AG09309 (cell line): ENCODE data around the gene FAM222B.

Experiments
- DNase-seq: peaks from one replicate; pipeline ENCODE4 v3.0.0-alpha.2; 2010; ENCODE audit warnings: low read depth
- H3K4me3 ChIP-seq: 2 replicates; pipeline ENCODE4 v1.5.1; 2011; ENCODE audit warnings: mild to moderate bottlenecking, low read depth, low read length, moderate library complexity; ENCODE audit not compliant: control insufficient read depth
- TF ChIP-seq, protein P1 (sequence below): IDR thresholded peaks from 2 replicates; pipeline ENCODE4 v1.5.1; 2011; ENCODE audit warnings: mild to moderate bottlenecking, low read depth, low read length, inconsistent platforms; ENCODE audit not compliant: insufficient read depth, control insufficient read depth; ENCODE audit errors: missing control alignments

FAM222B gene

DNA sequence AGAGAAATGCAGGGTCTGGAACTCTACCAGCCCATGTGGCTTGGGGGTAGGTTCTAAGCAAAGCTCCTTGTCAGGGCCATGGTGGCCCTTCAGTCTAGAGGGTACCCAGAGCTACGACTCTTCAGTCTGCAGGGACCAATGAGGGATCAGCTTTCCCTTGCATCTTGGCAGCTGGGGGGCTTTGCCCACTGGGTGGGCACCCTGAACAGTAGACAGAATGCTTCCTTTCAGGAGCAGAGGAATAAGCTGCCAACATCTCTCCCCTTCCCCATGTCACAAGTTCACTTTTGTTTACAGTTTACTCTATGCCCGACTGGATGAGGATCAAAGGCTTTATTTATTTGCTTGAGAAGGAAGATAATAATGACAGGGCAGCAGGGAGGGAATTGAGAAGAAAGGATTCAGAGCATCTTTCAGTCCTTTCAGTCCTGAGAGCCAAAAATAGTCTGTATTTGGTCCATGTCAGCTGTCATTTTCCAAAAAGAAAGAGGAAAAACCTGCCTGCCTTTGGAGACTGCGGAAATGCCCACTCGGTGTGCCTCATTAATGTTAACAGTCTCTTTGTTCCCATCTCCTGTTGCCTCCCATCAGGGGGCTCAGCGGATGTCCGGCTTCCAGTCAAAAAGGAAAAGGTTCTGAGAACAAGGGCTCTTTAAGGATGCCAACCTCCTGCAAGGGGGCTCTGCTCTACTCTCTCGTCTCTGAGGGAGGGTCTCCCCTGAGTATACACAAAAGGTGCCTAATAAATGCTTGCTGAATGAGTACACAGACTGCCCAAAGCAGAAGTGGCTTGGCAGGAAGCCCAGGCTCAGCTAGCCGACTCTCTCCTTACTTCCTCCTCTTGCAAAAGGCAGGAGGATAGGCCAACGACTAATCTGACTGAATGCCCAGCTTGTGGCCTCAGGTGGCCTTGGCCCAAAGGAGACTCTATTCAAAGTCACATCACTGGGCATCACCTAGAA lies 81.7 kb downstream of the FAM222B start:
- TF ChIP-seq, protein P1, sequence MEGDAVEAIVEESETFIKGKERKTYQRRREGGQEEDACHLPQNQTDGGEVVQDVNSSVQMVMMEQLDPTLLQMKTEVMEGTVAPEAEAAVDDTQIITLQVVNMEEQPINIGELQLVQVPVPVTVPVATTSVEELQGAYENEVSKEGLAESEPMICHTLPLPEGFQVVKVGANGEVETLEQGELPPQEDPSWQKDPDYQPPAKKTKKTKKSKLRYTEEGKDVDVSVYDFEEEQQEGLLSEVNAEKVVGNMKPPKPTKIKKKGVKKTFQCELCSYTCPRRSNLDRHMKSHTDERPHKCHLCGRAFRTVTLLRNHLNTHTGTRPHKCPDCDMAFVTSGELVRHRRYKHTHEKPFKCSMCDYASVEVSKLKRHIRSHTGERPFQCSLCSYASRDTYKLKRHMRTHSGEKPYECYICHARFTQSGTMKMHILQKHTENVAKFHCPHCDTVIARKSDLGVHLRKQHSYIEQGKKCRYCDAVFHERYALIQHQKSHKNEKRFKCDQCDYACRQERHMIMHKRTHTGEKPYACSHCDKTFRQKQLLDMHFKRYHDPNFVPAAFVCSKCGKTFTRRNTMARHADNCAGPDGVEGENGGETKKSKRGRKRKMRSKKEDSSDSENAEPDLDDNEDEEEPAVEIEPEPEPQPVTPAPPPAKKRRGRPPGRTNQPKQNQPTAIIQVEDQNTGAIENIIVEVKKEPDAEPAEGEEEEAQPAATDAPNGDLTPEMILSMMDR = no peak
- no peak overlapping the region for H3K4me3 ChIP-seq
- DNase-seq = peak; percentile 10

DNA sequence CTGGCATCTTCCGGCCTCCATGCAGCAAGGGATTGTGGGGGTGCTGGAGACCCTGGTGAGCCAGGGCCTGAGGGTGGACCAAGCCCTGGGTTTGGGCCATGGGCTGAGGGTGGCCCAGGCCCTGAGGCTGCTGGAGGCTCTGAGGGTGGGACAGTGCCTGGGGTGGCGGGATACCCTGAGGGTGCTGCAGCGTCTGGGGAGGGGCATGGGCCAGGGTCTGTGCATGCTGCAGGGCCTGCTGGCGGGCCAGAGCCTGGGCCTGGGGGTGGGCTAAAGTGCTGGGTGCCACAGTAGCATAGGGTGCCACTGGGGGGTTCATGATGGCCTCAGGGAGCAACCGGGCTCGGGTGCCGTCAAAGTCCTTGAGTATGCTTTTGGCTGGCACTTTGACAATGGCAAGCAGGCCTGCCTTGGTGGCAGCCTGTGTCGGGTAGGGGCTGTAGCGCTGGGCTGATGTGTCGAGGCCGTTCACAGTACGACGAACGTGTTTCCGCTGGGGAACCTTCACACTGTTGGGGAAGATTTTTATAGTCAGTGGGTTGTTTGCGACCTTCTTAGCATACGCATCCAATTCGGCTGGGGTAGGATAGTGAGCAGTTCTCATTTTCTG lies 83.2 kb downstream of the FAM222B start:
- no peak overlapping the region for H3K4me3 ChIP-seq
- DNase-seq = no peak
- TF ChIP-seq, protein P1 = no peak

DNA sequence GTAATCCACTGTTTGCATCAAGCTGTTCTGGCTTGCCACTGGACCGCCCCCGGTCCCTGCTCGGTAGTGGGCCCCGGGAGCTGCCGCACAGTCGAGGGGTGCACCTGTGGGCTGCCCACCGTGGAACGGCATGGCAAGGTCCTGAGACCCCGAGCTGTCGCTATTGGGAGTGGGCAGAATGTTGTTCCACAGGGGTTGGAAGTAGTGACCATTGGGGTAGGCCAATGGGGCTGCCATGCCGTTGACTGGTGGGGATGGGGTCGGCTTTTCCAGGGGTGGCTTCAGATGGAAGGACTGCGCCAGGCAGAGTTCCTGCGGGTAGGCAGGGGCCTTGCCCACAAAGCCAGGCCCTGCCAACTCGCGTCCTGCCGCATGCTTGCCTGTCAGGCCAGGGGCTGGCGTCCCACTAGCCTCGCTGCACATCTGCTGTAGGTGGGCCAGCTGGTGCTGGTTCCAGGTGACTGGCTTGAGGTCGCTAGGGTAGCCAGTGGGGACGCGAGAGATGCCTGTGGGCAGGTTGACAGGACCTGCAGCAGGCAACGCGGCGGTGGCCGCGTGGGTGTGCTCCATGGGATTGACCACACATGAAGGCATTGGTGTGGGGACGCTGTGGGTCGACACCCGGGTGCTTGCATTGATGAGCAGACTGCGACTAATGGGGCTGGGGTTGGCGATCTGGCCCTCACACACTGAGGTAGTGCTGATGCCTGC lies 84.0 kb downstream of the FAM222B start:
- TF ChIP-seq, protein P1 = no peak
- DNase-seq = no peak
- H3K4me3 ChIP-seq = no peak overlapping the region

DNA sequence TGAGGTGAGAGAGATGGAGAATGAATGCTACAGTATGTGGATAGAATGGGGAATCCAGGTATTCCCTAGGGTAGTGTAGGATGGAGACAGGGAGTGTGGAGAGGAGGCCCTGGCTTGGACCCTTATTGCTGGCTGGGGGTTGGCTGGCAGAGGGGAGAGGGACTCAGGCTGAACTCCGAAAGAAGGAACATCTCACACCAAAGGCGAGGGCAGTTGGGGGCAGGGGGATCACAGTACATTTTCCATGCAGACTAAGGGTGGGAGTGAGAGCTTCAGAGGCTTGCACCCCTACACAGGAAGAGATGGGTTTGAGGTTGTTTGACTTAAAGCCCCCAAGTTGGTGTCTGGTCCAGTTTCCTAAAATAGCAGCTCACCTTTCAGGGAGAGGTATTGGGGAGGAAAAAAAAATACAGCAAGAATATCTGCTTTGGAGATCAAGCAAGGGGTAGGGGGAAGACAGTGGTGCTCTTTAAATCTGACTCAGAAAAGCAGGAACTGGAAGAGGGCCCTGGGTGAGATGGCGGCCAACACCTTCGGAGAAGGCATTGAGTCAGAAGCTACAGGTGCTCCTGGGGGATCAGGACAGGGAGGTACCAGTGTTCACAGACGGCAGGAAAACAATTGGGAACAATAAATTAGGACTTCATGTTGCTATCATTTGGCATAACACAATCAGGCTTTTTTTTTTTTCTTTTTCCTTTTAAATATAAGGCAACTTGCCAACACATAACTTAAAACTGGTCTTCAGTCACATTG lies 86.4 kb downstream of the FAM222B start:
- DNase-seq = no peak
- TF ChIP-seq, protein P1 = no peak
- no peak overlapping the region for H3K4me3 ChIP-seq

DNA sequence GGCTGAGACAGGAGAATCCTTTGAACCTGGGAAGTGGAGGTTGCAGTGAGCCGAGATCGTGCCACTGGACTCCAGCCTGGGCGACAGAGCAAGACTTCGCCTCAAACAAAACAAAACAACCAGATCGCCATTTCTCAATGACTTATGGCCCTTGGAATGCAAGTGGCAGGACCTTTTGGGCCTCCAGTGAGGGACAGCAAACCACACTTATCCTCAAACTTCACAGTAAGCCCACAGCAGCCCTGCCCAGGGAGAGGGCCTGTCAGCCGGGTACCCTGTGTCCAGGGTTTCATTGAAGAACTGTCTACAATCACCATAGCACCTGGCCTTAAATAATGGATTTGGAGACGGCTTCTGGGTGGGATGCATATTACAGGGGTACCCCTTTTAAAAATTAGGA lies 87.1 kb downstream of the FAM222B start:
- TF ChIP-seq, protein P1 = no peak
- no peak overlapping the region for H3K4me3 ChIP-seq
- DNase-seq = no peak
